NCI-H2107 treated with DMSO at 0.1 percent for 48 hours (cell line): ENCODE measurements around the gene KCNQ1.

Source experiments
- DNase-seq: peaks from one replicate; lab custom pipeline; 2025; ENCODE audit not compliant: unreplicated experiment; lab: John Stamatoyannopoulos, UW

The KCNQ1 gene

DNA sequence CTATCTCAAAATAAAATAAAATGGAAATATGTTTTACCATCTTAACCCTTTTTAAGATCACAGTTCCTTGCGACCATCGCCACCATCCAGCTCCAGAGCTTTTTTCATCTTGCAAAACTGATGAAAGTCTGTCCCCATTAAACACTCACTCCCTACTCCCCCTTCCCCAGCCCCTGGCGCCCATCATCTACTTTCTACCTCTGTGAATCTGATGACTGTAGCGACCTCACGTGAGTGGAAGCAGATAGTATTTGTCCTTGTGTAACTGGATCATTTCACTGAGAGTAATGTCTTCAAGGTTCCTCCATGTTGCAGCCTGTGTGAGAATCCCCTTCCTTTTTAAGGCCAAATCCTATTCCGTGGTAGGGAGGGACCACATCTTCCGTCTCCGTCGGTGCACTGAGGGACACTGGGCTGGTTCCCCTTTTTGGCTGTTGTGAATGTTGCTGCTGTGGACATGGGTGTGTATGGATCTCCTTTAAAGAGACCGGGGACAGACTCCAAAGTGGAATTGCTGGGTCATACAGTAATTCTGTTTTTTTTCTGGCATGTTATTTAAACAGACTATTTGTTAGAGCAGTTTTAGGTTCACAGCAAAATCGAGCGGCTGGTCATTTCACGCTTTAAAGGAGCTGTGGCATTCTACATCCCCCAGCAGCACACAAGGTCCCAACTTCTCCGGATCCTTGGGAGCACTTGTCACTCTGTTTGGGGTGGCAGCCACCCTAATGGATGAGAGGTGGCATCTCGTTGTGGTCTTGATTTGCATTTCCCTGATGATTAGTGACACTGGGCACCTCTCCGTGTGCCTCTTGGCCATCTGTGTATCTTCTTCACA is 120.0 kb downstream of the KCNQ1 start:
- no peak for DNase-seq

DNA sequence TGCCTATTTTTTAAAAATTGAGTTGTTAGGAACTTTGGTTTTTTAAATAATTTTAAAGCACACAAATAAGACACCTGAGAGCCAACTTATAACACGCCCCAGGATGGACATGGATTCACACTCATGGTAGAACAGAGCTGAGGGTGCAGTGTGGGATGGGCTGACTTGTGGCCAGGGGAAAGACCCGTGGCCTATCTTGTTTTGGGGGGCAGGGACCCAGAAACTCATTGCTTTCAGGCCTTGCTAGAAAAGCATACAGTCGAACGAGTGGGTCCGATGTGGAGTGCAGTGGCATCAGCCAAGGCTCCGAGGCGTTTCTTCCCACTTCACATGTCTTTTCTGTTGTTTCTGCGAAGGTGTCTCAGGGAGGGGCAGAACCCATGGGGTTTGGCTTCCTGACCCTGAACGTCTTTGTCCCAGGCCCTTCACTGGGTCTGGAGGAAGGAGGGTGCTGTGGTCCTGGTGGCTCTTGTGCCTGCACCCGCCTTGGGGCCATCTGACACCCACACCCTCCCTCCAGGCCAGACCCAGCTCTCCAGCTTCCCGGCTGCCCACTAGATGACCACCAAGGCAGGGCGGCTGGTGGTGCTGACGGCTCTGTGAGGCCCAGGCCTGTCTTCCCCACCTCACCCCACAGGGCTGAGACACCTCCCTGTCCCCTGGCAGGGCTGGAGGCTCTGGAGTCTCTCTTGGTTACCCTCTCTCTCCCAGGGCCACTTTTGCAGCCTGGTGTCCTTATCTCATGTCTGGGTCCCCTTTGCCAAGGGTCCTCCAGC is 120.8 kb downstream of the KCNQ1 start:
- no peak for DNase-seq

DNA sequence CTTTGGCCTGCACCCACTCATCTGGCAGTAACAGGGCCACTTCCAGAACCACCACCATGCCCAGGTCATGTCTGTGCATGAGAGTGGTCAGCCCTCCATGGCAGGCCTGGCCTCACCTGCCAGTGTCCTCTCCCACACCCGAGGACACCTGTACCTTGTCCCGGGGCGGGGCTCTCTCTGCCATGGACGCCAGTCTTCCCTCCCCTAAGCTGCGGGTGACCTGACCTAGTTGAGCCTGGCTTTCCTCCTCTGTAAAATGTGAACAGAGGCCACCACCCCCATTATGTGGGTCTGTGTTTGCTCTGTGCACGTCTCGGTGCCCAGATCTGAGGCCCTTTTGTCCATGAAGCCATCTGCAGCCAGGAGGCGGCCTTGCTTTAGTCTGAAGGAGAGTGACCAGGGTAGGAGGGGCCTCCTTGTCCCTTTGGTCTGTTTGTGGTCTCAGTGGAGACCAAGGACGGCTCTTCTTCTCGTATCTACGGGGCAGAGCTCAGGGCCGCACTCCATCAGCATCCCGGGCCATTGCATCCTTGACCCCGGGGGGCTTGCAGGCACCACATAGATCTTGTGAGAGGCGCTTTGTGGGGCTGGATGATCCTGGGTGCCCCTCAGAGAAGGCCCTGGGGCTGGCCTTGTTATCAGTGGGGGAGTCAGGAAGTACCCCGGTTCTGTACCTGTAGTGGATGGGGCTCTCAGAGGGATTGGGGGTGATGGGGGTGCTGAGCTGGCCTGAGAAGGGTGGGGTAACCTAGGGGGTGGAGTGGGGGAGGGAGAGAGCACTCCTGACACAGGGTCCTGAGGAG is 121.6 kb downstream of the KCNQ1 start:
- DNase-seq, result no peak

DNA sequence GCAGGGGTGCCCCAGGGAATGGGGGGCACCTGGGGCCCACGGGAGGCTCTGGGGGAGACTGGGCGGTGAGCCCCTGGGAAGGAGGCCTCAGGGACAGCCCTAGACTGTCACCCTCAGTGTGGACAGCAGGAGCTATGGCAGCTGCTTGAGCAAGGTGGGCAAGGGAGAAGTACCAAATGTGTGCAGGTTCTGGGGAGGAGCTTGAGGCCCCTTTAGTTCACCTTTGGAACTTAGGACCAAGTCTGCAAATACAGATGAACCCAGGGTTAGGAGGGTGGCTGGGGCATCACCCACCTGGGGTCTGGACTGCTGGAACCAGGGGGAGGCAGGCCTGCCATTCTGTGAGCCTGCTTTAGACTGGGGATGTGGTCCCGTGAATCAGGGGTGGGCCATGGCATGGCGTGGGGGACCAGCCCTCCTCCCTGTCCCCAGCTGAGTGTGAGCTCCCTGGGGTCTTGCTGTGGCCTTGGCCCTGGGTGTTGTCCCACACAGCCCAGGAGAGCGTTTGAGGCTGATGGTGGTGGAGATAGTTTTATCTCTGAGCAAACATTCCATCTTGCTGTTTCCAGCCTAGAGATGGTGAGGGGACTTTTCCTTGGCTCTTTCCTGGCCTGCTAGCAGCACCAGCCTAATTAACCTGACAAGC is 122.3 kb downstream of the KCNQ1 start:
- DNase-seq, result no peak

DNA sequence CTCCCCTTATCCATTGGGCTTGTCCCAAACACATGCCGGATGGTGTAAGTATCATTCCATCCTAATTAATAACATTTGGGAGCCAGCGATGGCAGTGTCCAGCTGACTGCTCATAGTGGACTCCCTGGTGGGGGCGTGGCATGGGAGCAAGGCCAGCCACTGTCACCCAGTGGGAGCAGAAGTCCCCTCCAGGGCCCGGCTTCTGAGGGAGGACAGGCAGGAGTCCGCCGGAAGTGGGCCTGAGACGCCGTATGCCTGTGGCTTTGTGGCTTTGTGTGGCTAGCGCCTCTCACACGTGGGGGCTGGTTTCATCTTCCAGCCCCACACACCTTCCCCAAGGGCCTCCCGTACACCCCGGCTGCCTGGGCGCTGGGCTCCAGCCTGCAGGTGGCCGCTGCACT is 124.5 kb downstream of the KCNQ1 start:
- no peak for DNase-seq

DNA sequence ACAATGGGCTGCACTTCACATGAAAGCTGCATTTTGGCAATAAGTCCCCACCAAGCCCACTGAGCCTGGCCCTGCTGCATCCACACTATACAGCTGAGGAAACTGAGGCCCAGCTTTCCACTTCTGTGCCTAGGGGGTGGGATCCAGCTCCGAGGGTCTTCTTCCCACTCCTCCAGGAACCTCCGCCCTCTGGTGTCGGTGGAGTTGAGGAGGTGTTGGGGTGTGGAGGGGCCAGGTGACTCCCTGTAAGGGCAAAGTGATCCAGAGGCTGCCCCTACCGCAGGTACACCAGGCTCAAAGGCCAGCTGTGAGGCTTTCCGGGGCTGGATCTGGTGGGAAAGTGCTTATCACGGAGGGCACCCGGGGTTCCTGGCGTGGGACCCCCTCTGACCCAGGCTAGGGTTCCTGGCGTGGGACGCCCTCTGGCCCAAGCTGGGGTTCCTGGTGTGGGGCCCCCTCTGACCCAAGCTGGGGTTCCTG is 125.0 kb downstream of the KCNQ1 start:
- DNase-seq, result no peak

DNA sequence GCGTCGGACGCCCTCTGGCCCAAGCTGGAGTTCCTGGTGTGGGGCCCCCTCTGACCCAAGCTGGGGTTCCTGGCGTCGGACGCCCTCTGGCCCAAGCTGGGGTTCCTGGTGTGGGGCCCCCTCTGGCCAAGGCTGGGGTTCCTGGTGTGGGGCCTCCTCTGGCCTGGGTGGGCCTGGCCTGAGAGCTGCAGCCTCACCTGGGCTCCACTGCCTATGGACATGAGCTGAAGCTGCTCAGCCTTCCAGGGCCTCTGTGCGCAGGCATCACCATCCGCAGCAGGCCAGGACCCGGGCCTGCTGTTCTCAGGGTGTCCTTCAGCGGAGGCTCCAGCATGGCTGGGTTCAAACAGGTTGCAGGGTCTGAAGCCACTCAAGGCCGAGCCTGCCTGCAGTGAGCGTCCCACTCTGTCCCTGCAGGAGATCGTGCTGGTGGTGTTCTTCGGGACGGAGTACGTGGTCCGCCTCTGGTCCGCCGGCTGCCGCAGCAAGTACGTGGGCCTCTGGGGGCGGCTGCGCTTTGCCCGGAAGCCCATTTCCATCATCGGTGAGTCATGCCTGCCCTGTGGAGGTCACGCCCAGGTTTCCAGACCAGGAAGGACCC is 125.5 kb downstream of the KCNQ1 start:
- DNase-seq, result no peak

DNA sequence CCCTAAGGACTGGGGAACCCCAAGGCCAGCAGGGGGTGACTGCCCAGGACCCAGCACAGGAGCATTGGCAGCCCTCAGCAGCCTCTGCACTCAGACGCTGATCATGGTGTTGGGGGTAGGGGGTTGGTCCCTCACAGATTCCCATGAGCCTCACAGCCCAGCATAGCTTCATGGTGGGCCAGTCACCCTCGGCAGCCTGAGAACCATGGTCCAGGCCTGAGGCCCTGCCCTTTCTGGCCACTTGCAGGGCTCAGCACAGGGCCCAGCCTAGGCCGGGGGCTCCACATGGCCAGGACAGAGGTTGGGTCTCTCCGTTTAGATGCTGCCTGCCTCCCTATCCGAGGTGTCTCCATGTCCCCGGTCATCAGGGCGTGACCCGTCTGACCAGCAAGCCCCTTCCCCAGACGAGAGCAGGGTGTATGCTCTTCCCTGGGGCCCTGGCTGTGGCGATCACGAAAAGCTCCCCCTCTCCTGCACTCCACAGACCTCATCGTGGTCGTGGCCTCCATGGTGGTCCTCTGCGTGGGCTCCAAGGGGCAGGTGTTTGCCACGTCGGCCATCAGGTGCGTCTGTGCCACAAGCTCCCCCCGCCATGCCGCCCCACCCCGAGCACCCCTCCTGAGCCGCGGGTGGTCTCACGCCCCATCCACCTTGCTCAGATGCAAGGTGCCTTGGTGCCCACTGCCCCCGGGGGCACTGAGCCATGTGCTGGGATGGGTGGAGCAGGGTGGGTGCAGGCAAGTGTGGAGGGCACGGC is 126.2 kb downstream of the KCNQ1 start:
- DNase-seq, result no peak

DNA sequence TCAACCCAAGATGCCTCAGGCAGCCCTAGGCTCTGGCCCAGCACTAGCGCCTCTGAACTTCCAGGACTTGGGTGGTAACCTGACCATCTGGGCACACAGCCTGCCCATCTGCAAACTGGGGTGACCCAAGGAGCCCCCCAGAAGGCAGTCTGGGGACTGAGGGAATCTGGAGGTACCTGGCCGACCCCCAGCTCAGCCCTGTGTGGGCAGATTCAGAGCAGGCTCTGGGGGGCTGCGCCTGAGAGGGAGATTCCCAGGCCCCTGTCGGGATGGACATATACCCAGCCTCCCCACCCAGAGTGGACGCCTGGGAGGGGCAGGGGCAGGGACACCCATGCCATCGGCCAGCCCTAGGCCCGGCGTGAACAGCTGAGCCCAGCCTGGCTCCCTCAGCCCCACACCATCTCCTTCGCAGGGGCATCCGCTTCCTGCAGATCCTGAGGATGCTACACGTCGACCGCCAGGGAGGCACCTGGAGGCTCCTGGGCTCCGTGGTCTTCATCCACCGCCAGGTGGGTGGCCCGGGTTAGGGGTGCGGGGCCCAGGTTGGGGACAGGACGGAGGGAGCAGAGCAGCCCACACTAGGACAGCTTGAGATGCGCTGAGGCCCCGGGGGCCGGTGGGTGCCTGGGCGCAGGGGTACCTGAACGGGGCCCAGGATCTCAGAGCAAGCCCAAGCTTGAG is 126.9 kb downstream of the KCNQ1 start:
- no peak for DNase-seq

DNA sequence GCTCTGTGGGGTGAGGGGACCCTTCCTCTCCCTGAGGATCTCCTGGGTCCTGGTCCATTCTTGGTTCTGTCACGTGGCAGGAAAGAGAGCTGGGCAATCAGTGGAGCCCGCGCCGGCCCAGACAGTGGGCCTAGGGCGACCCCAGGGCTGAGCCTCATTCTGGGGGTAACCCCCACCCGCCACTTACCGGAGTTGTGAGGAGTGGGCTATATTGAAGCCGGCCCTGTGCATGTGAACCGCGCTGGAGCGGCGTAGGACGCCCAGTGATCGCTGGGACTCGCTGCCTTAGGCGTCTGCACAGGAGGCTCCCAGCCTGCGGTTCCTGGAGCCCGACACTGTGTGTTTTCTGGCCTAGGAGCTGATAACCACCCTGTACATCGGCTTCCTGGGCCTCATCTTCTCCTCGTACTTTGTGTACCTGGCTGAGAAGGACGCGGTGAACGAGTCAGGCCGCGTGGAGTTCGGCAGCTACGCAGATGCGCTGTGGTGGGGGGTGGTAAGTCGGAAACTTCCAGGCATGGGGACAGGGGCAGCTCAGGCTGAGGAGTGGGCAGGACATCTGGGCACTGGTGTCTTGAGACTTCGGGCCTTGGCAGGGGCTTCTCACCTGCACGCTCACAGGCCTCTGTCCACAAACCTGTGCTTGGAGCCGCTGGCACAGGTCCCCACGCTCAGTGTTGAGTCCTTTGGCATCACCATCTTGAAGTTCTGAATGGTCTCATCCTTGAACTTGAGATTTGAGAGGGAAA is 127.9 kb downstream of the KCNQ1 start:
- DNase-seq, result no peak

DNA sequence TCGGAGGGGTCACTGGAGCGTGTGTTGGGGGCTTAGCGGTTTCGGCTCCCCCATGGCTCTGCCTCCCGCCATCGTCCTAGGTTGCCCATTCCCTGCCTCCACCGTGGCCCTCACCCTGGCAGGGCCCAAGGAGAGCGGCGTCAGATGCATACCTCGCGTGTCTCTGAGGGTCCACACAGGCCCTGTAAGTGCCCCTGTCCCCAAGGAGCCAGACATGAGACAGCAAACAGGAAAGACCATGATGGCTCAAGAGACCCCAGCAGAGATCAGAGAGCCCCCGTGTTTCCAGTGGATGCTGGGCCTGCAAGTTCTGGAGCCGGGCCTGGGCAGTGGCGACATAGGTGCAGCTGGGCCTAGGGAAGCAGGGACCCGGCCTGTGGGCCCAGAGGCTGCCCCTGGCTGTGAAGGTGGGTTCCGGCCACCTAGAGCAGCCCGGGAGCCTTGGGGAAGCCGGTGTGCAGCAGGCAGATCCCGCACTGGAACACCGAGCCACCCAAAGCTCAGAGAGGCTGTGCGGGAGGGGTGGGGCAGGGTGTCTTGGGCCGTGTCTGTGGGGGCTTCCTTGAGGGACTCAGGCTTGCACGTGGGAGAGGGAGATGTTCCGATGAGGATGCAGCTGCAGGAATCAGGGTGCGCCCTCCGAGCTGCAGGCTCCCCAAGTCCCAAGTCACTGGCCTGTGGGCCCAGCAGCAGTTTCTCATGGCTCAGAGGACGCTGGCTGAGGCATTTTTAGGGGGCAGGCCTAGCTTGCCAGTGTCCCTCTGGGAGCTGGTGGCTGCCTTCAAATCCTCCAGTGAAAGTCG is 128.6 kb downstream of the KCNQ1 start:
- no peak for DNase-seq

DNA sequence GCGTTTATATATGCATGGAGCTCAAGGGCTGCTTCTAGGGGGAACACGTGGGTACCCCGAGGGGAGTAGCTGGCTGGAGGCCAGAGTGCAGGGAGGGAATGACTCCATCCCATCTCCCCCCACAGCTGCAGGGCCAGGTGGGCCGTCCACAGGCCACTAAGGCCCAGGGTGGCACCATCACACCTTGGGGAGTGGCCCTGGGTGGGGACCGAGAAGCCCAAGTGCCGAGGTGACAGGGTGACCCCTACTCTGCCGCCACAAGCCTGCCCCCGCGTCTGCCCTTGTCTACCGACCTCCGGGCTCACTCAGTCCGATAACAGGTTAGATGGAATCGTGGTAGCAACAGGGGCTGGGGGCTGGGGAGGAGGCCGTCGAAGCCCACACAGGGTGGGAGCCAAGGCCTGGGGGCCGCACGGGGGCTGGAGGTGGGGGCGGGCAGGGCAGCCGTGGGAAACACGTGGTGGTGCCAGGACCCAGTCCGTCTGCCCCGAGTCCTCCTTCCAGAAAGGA is 129.3 kb downstream of the KCNQ1 start:
- DNase-seq, result no peak

DNA sequence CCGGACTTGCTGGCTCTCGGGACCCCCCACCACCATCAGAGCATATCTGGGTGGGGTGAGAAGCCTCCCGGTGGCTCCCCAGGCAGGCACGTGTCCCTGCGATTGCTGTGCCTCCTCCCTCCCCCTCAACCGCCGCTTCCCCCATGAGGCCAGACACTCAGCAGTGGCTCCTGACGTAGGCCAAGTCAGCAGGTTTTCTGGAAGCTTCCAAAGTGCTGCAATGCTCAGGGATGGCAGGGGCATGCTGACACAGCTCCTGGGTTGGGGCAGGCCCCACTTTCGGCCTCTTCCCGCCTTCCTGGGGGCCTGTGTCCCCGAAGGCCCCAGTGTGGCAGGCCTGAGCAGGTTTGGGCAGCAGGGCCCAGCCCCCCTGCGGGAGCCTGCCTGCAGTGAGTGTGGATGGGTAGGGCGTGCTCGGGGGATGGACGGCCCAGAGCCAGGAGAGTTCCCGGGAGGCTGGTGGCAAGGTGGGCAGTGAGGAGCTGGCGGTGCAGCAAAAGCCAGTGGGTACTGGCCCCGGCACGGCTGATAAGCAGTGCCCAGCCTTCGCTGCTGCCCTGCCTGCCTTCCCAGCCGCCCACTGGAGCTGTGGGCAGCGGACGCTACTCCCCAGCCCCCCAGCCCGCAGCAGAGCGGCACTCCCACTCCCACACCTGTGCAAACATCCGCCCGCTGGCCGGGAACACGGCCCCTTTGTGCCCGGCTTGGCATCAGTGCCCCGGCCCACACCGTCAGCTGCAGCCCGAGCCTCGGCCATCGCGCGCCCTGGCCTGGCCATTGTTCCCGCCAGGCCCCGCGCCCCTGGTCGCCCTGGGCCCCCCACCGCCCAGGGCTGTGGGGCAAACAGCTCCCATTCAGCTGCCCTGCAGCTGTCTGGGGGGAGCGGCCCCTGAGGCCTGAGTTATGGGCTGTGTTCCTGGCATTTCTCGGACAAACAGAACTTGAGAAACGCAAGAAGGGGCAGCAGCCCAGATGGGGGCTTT is 130.0 kb downstream of the KCNQ1 start:
- DNase-seq, result no peak

DNA sequence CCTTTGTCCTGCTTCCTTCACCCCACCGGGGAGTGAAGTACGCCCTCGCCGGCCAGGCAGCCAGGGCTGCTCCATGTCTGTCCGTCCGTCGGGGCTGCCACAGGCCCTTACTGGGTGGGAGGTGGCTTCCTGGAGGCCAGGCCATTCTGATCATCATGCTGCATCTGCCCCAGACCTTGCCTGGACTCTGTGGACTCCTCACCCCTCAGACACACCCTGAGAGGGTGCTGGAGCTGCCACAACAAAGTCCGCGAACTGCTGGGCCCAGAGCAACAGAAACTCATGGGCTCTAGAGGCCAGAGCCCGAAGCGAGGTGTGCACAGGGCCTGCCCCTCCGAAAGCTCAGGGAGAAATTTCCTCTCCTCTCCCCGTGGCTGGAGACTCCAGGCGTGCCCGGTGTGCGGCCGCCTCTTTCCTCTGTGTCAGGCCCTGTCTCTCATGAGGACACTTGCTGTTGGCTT is 130.8 kb downstream of the KCNQ1 start:
- no peak for DNase-seq

DNA sequence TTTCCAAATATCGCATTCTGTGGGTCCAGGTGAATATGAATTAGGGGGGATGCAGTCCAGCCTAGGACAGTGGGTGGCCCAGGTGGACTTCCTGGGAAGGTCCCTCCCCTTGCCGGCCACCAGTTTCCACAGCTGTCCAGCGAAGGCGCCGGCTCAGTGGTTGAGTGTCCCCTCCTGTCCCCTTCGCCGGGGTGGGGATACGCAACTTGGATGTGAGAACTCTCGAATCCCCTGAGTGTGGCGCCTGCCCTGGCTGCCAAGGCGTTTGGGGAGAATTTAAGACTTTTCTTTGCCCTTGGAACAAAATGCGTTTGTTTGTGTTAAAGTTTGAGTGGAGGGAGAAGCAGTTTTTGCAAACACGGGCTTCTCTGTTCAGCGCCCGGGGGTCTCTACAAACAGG is 131.3 kb downstream of the KCNQ1 start:
- DNase-seq, result no peak

DNA sequence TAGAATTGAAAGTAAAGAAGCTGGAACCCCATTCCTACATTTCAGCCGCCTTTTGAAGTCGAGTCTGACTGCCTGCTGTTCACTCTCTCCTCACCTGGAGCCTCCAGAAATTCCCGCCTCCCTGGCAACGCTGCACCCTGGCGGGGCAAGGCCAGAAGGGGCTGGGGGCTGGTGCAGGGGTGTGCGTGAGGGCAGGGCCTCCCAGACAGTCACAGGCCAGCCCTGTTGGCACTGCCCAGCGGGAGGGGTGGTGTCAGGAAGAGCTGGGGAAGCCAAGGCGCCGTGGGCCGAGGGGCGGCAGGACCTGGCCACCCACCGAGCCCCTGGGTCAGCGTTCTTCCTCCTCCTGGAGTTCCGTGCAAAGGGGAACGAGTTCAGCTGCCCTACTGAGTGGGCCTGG is 131.7 kb downstream of the KCNQ1 start:
- DNase-seq, result no peak
